ENCODE results near the gene PPARA.

DNA sequence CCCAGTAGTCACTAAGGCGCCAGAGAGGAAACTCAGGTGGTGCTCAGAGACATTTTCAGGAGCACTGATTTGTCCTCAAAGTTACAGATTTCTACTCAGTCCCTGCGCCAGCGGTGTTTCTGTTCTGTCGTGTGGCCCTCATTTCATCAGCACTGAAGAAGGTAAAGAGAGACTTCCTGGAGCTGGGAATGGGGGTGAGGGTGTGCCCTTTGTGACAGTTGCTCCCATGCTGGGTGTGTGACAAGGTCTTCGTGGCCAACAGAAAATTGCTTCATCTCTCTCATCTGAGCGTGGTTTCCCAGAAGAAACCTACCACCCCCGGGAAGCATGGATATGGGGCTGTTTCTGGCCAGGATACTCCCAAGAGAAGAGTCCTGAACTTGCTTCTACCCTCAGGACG is 2.0 kb upstream of the PPARA start:
- TF ChIP-seq CTCF (IDR thresholded peaks at IDR 0.05; ENCODE audit: insufficient read depth, low read length) (no peak), POLR2AphosphoS5 (IDR thresholded peaks at IDR 0.05; ENCODE audit: low read depth) (no peak), REST (IDR thresholded peaks at IDR 0.05; ENCODE audit: insufficient replicate concordance, low read depth) (no peak), GABPA (IDR thresholded peaks at IDR 0.05; ENCODE audit: low read depth) (no peak), SPI1 (IDR thresholded peaks at IDR 0.05; ENCODE audit: borderline replicate concordance, low read depth) (no peak)
